ENCODE measurements around the gene PSMD14.
A peak's percentile ranks its signal among the peaks of the same experiment; 100 is the strongest.

The PSMD14 gene

GRCh38 chr2:161312996-161313395, 4.8 kb downstream of the PSMD14 start:
- H3K27ac ChIP-seq (ENCODE audit: insufficient read depth in 1 of 2, low read depth in 1 of 2, low read length in 2 of 2, poor library complexity in 1 of 2, severe bottlenecking in 2 of 2), result no peak overlapping the region
- H3K4me3 ChIP-seq (ENCODE audit: control insufficient read depth in 1 of 7, extremely low read depth in 1 of 7, insufficient read depth in 4 of 7, low read depth in 2 of 7, low read length in 6 of 7), result no peak overlapping the region
- H3K4me1 ChIP-seq (ENCODE audit: control extremely low read depth in 1 of 4, control insufficient read depth in 4 of 4, insufficient read depth in 4 of 4, low read length in 3 of 4), result peaks cover 4 to 16% (median 12%) of the 10 kb centered on the region in 4 experiments
- ChIA-PET POLR2A (no interaction called here), CTCF (no interaction called here)
- WGBS (ENCODE audit: insufficient coverage), result 100% methylated on average over 2 of the region's 3 CpGs
- H3K27me3 ChIP-seq (replicated peaks in 2 of 5; ENCODE audit: control insufficient read depth in 4 of 5, insufficient read depth in 5 of 5, low read length in 4 of 5), result no peaks in the 10 kb centered on the region
- peak in 1 of 3 donors; percentile 22 for DNase-seq
- H3K36me3 ChIP-seq (ENCODE audit: control insufficient read depth in 4 of 4, insufficient read depth in 4 of 4, low read length in 3 of 4), result peaks cover 0 to 7% (median 1%) of the 10 kb centered on the region in 4 experiments
- H3K9me3 ChIP-seq (ENCODE audit: control extremely low read depth in 1 of 5, control insufficient read depth in 4 of 5, insufficient read depth in 2 of 5, low read depth in 1 of 5, low read length in 4 of 5), result no peaks in the 10 kb centered on the region

GRCh38 chr2:161315380-161315779, 7.2 kb downstream of the PSMD14 start:
- no peaks in the 10 kb centered on the region for H3K27me3 ChIP-seq (replicated peaks in 2 of 5; ENCODE audit: control insufficient read depth in 4 of 5, insufficient read depth in 5 of 5, low read length in 4 of 5)
- H3K4me1 ChIP-seq (ENCODE audit: control extremely low read depth in 1 of 4, control insufficient read depth in 4 of 4, insufficient read depth in 4 of 4, low read length in 3 of 4), result peaks cover 0 to 8% (median 0%) of the 10 kb centered on the region in 4 experiments
- H3K27ac ChIP-seq (ENCODE audit: insufficient read depth in 1 of 2, low read depth in 1 of 2, low read length in 2 of 2, poor library complexity in 1 of 2, severe bottlenecking in 2 of 2), result no peak overlapping the region
- H3K36me3 ChIP-seq (ENCODE audit: control insufficient read depth in 4 of 4, insufficient read depth in 4 of 4, low read length in 3 of 4), result peaks cover 0 to 7% (median 2%) of the 10 kb centered on the region in 4 experiments
- CTCF ChIA-PET, result interaction anchor here (1.2 kb wide), 1 partner anchor 64 kb away, joined by 3 read pairs; no protein-coding TSS in a partner anchor
- H3K9me3 ChIP-seq (ENCODE audit: control extremely low read depth in 1 of 5, control insufficient read depth in 4 of 5, insufficient read depth in 2 of 5, low read depth in 1 of 5, low read length in 4 of 5), result no peaks in the 10 kb centered on the region
- DNase-seq, result no peak
- H3K4me3 ChIP-seq (ENCODE audit: control insufficient read depth in 1 of 7, extremely low read depth in 1 of 7, insufficient read depth in 4 of 7, low read depth in 2 of 7, low read length in 6 of 7), result no peak overlapping the region
- POLR2A ChIA-PET, result no interaction called here

GRCh38 chr2:161316701-161317100, 8.5 kb downstream of the PSMD14 start:
- no peak overlapping the region for H3K4me3 ChIP-seq (ENCODE audit: control insufficient read depth in 1 of 7, extremely low read depth in 1 of 7, insufficient read depth in 4 of 7, low read depth in 2 of 7, low read length in 6 of 7)
- H3K9me3 ChIP-seq (ENCODE audit: control extremely low read depth in 1 of 5, control insufficient read depth in 4 of 5, insufficient read depth in 2 of 5, low read depth in 1 of 5, low read length in 4 of 5), result no peaks in the 10 kb centered on the region
- H3K27me3 ChIP-seq (replicated peaks in 2 of 5; ENCODE audit: control insufficient read depth in 4 of 5, insufficient read depth in 5 of 5, low read length in 4 of 5), result no peaks in the 10 kb centered on the region
- peaks cover 5 to 15% (median 6%) of the 10 kb centered on the region in 4 experiments for H3K36me3 ChIP-seq (ENCODE audit: control insufficient read depth in 4 of 4, insufficient read depth in 4 of 4, low read length in 3 of 4)
- DNase-seq, result no peak
- ChIA-PET POLR2A (no interaction called here), CTCF (no interaction called here)
- H3K4me1 ChIP-seq (ENCODE audit: control extremely low read depth in 1 of 4, control insufficient read depth in 4 of 4, insufficient read depth in 4 of 4, low read length in 3 of 4), result peaks cover 0 to 6% (median 0%) of the 10 kb centered on the region in 4 experiments
- H3K27ac ChIP-seq (ENCODE audit: insufficient read depth in 1 of 2, low read depth in 1 of 2, low read length in 2 of 2, poor library complexity in 1 of 2, severe bottlenecking in 2 of 2), result no peak overlapping the region

- CTCF ChIA-PET, result no interaction called here
- POLR2A ChIA-PET, result no interaction called here
- no peaks in the 10 kb centered on the region for H3K9me3 ChIP-seq (ENCODE audit: control extremely low read depth in 1 of 5, control insufficient read depth in 4 of 5, insufficient read depth in 2 of 5, low read depth in 1 of 5, low read length in 4 of 5)
- H3K4me1 ChIP-seq (ENCODE audit: control extremely low read depth in 1 of 4, control insufficient read depth in 4 of 4, insufficient read depth in 4 of 4, low read length in 3 of 4), result peaks cover 0 to 6% (median 2%) of the 10 kb centered on the region in 4 experiments
- H3K27me3 ChIP-seq (replicated peaks in 2 of 5; ENCODE audit: control insufficient read depth in 4 of 5, insufficient read depth in 5 of 5, low read length in 4 of 5), result no peaks in the 10 kb centered on the region
- peaks cover 6 to 21% (median 14%) of the 10 kb centered on the region in 4 experiments for H3K36me3 ChIP-seq (ENCODE audit: control insufficient read depth in 4 of 4, insufficient read depth in 4 of 4, low read length in 3 of 4)
- no peak for DNase-seq
- no peak overlapping the region for H3K4me3 ChIP-seq (ENCODE audit: control insufficient read depth in 1 of 7, extremely low read depth in 1 of 7, insufficient read depth in 4 of 7, low read depth in 2 of 7, low read length in 6 of 7)
- H3K27ac ChIP-seq (ENCODE audit: insufficient read depth in 1 of 2, low read depth in 1 of 2, low read length in 2 of 2, poor library complexity in 1 of 2, severe bottlenecking in 2 of 2), result no peak overlapping the region
- WGBS (ENCODE audit: insufficient coverage), result 90% methylated on average over 2 of the region's 6 CpGs
These were observed 13.9 kb downstream of the PSMD14 start for GRCh38 chr2:161321944-161322648.

- CTCF ChIA-PET, result no interaction called here
- Histone ChIP-seq H3K4me3 (ENCODE audit: control insufficient read depth in 1 of 7, extremely low read depth in 1 of 7, insufficient read depth in 4 of 7, low read depth in 2 of 7, low read length in 6 of 7) (no peak overlapping the region), H3K27ac (ENCODE audit: insufficient read depth in 1 of 2, low read depth in 1 of 2, low read length in 2 of 2, poor library complexity in 1 of 2, severe bottlenecking in 2 of 2) (no peak overlapping the region), H3K9me3 (ENCODE audit: control extremely low read depth in 1 of 5, control insufficient read depth in 4 of 5, insufficient read depth in 2 of 5, low read depth in 1 of 5, low read length in 4 of 5) (no peaks in the 10 kb centered on the region), H3K4me1 (ENCODE audit: control extremely low read depth in 1 of 4, control insufficient read depth in 4 of 4, insufficient read depth in 4 of 4, low read length in 3 of 4) (peaks cover 0 to 4% (median 0%) of the 10 kb centered on the region in 4 experiments), H3K27me3 (replicated peaks in 2 of 5; ENCODE audit: control insufficient read depth in 4 of 5, insufficient read depth in 5 of 5, low read length in 4 of 5) (no peaks in the 10 kb centered on the region), H3K36me3 (ENCODE audit: control insufficient read depth in 4 of 4, insufficient read depth in 4 of 4, low read length in 3 of 4) (peaks cover 3 to 21% (median 16%) of the 10 kb centered on the region in 4 experiments)
- POLR2A ChIA-PET, result no interaction called here
- no peak for DNase-seq
These were observed 16.7 kb downstream of the PSMD14 start for GRCh38 chr2:161324876-161325275.

- peaks cover 0 to 4% (median 0%) of the 10 kb centered on the region in 4 experiments for H3K4me1 ChIP-seq (ENCODE audit: control extremely low read depth in 1 of 4, control insufficient read depth in 4 of 4, insufficient read depth in 4 of 4, low read length in 3 of 4)
- no peaks in the 10 kb centered on the region for H3K9me3 ChIP-seq (ENCODE audit: control extremely low read depth in 1 of 5, control insufficient read depth in 4 of 5, insufficient read depth in 2 of 5, low read depth in 1 of 5, low read length in 4 of 5)
- ChIA-PET CTCF (interaction anchor here (0.7 kb wide), 1 partner anchor 33 kb away, joined by 3 read pairs; no protein-coding TSS in a partner anchor), POLR2A (no interaction called here)
- DNase-seq, result no peak
- H3K4me3 ChIP-seq (ENCODE audit: control insufficient read depth in 1 of 7, extremely low read depth in 1 of 7, insufficient read depth in 4 of 7, low read depth in 2 of 7, low read length in 6 of 7), result no peak overlapping the region
- H3K27me3 ChIP-seq (replicated peaks in 2 of 5; ENCODE audit: control insufficient read depth in 4 of 5, insufficient read depth in 5 of 5, low read length in 4 of 5), result no peaks in the 10 kb centered on the region
- WGBS (ENCODE audit: insufficient coverage), result no CpG with 5 or more reads among the region's 1 CpG
- H3K27ac ChIP-seq (ENCODE audit: insufficient read depth in 1 of 2, low read depth in 1 of 2, low read length in 2 of 2, poor library complexity in 1 of 2, severe bottlenecking in 2 of 2), result no peak overlapping the region
- peaks cover 2 to 14% (median 9%) of the 10 kb centered on the region in 4 experiments for H3K36me3 ChIP-seq (ENCODE audit: control insufficient read depth in 4 of 4, insufficient read depth in 4 of 4, low read length in 3 of 4)
These were observed 19.4 kb downstream of the PSMD14 start for GRCh38 chr2:161327582-161327981.

- H3K4me1 ChIP-seq (ENCODE audit: control extremely low read depth in 1 of 4, control insufficient read depth in 4 of 4, insufficient read depth in 4 of 4, low read length in 3 of 4), result no peaks in the 10 kb centered on the region
- ChIA-PET POLR2A (no interaction called here), CTCF (interaction anchor here (1.4 kb wide), 1 partner anchor 12 kb away, joined by 3 read pairs; no protein-coding TSS in a partner anchor)
- no peaks in the 10 kb centered on the region for H3K27me3 ChIP-seq (replicated peaks in 2 of 5; ENCODE audit: control insufficient read depth in 4 of 5, insufficient read depth in 5 of 5, low read length in 4 of 5)
- H3K9me3 ChIP-seq (ENCODE audit: control extremely low read depth in 1 of 5, control insufficient read depth in 4 of 5, insufficient read depth in 2 of 5, low read depth in 1 of 5, low read length in 4 of 5), result peaks cover 0 to 3% (median 0%) of the 10 kb centered on the region in 5 experiments
- H3K27ac ChIP-seq (ENCODE audit: insufficient read depth in 1 of 2, low read depth in 1 of 2, low read length in 2 of 2, poor library complexity in 1 of 2, severe bottlenecking in 2 of 2), result no peak overlapping the region
- H3K36me3 ChIP-seq (ENCODE audit: control insufficient read depth in 4 of 4, insufficient read depth in 4 of 4, low read length in 3 of 4), result peaks cover 5 to 15% (median 7%) of the 10 kb centered on the region in 4 experiments
- no peak overlapping the region for H3K4me3 ChIP-seq (ENCODE audit: control insufficient read depth in 1 of 7, extremely low read depth in 1 of 7, insufficient read depth in 4 of 7, low read depth in 2 of 7, low read length in 6 of 7)
- no peak for DNase-seq
These were observed 24.2 kb downstream of the PSMD14 start for GRCh38 chr2:161332371-161332967.
